GM21786 (cell line): Measurements from ENCODE around the gene ZSCAN5B.
"Not testable (repeated sequence)": the region's sequence is repeated elsewhere in the genome, so short reads cannot be mapped to it uniquely, and the experiment has no call there.

Experiments used
- ATAC-seq: cut with Tn5 transposase; IDR thresholded peaks from one replicate; pipeline ENCODE4 v1.9.1; 2021; ENCODE audit not compliant: unreplicated experiment

The ZSCAN5B gene

DNA sequence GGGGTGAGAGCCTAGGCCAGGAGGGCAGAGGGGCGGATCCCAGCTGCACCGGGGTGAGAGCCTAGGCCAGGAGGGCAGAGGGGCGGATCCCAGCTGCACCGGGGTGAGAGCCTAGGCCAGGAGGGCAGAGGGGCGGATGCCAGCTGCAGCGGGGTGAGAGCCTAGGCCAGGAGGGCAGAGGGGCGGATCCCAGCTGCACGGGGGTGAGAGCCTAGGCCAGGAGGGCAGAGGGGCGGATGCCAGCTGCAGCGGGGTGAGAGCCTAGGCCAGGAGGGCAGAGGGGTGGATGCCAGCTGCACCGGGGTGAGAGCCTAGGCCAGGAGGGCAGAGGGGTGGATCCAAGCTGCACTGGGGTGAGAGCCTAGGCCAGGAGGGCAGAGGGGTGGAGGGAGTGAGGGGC, 21.3 kb downstream of the ZSCAN5B start:
- not testable (repeated sequence) for ATAC-seq

DNA sequence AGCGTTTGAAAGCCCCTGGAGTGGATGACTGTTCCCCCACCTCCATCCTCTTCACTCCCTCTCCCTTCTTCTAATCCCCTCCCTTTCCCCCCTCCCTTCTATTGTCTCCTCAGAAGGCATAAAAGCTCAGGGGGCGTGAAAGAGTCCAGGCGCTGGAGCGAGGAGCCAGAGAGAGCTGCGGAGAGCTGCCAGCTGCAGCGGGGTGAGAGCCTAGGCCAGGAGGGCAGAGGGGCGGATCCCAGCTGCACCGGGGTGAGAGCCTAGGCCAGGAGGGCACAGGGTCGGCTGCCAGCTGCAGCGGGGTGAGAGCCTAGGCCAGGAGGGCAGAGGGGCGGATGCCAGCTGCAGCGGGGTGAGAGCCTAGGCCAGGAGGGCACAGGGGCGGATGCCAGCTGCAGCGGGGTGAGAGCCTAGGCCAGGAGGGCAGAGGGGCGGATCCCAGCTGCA, 21.7 kb downstream of the ZSCAN5B start, which contains the start of gene GALP:
Gene GALP, plus strand, starts transcription at position 148 of the 447 bp plus-strand sequence. CDS start 1,101 bp downstream, outside the sequence.
- ATAC-seq = not testable (repeated sequence)

DNA sequence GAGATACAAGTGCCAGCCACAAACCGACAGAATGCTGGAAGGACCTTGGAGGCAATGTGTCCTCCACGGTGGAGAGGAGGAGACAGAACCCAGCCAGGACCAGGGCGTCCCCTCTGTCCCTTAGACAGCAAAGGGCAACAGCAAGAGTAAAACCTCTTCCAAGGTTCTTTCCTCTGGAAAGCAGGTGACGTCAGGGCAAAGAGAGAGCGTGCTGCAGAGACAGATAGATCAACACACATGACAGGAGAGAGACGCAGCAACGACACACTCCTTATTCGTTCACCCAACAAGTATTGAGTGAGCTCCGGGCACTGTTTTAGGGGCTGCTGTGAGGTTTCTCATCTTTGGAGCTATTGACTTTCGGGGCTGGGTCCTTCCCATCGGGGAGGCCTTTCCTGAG, 23.0 kb downstream of the ZSCAN5B start:
- no peak for ATAC-seq

DNA sequence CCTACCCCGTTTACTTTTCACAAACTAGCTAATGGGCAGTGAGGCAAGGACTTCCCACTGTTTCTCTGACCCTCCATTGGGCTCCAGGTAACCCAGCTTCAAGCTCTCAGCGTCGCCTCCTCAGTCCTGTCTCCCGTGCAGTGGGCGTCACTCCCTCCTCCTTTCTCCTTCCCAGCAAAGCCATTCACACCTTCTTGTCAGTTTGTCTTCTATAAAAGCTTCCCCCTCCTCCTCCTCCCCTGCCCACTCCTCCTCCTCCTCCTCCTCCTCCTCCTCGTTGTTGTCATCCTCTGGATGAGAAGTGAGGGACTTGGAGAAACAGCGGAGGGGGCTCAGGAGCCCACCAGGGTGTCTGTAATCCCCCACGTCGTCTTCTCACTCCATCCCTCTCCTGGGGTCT, 23.5 kb downstream of the ZSCAN5B start:
- ATAC-seq = no peak

DNA sequence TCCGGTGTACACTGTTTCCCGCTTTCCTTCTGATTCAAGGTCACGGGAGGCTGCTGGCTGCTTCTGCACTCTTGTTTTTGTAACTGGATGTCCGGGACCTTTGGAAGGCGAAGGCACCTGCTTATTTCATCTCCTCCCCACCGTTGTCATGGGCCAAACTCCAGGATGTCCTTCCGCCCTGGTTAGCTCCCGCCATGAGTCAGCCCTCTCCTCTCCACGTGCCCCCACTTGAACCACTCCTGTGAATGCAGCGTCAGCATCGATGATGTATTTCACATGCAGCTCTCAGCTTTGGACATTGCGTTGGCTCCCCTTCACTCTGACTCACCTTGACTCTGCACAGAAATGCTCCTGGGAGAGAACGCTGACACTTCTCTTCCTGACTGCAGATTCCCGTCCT, 27.3 kb downstream of the ZSCAN5B start:
- no peak for ATAC-seq

DNA sequence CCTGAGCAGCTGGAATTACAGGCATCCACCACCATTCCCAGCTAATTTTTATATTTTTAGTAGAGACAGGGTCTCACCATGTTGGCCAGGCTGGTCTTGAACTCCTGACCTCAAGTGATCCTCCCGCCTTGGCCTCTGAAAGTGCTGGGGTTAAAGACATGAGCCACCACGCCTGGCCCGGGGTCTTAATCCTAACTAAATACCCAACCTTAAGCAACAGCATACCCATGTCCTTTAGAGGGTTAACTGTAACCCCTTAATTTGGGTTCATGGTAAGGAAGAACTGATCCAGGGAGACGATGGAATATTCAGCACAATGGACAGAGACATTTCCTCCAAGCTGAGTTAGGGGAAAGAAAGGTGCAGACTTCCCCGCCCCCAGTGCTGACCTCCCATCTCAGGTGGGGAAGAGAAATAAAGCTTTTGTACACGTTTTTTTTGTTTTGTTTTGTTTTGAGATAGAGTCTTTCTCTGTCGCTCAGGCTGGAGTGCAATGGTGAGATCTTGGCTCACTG, 30.5 kb downstream of the ZSCAN5B start:
- ATAC-seq = no peak

DNA sequence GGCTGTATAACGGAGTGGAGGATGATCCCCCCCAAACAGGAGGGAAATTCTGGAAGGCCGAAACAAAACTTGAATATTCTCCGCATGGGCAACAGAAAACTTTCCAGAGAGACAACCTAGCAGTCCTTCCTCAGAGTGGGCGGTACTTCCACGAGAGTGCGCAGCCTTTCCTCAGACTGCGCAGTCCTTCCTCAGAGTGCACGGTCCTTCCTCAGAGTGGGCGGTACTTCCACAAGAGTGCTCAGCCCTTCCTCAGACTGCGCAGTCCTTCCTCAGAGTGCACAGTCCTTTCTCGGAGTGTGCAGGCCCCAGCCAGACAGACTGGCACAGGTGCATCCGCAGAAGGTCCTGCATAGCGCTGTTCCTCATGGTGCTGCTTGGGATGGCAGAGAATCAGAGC, 34.5 kb downstream of the ZSCAN5B start:
- no peak for ATAC-seq

DNA sequence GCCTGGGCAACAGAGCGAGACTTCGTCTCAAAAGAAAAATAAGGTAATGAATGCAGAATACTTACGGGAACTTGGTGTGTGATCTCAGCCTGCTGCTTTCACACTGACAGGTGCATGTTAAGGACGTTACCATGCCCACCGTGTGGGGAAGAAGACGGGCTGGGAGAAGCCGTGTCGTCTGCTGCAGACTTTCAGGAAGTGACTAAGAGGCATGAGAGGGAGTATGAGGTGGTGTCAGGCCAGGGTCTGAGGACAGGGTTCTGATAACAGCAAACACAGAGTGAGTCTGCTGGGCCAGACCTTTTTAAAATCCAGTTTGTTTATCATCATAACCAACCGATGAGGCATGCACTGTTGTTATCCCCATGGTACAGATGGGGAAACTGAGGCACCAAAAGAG, 35.3 kb downstream of the ZSCAN5B start:
- ATAC-seq = no peak

DNA sequence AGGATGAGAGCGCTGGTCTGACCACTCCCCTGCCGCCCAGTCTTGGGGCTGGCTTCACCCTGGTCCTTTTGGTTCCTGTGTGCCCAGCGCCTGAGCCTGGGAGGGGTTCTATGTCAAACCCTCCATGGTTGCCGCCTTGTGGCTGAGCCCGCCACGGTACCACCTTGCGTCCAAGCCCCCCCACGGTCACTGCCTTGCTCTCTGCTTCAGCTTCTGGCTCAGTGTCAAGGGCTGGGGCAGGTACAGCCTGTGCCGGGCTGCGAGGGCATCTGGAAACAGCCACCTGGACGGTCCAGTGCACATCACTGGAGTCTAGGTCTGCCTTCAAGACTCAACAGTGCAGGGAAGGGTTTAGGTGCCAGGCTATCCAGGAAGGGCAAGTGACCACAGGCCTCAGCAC, 36.0 kb downstream of the ZSCAN5B start:
- ATAC-seq = no peak

DNA sequence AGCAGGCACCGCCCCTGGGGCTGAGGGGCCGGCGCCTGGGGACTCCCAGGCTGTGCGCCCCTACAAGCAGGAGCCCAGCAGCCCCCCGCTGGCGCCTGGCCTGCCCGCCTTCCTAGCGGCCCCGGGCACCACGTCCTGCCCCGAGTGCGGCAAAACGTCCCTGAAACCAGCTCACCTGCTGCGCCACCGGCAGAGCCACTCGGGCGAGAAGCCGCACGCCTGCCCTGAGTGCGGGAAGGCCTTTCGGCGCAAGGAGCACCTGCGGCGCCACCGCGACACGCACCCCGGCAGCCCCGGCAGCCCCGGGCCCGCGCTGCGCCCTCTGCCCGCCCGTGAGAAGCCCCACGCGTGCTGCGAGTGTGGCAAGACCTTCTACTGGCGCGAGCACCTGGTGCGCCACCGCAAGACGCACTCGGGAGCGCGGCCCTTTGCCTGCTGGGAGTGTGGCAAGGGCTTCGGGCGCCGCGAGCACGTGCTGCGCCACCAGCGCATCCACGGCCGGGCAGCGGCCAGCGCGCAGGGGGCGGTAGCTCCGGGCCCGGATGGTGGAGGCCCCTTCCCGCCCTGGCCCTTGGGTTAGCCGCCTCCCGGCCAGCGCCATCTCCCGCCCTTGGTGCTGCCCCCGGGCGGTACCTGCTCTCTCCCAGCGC, 37.8 kb downstream of the ZSCAN5B start:
- no peak for ATAC-seq

DNA sequence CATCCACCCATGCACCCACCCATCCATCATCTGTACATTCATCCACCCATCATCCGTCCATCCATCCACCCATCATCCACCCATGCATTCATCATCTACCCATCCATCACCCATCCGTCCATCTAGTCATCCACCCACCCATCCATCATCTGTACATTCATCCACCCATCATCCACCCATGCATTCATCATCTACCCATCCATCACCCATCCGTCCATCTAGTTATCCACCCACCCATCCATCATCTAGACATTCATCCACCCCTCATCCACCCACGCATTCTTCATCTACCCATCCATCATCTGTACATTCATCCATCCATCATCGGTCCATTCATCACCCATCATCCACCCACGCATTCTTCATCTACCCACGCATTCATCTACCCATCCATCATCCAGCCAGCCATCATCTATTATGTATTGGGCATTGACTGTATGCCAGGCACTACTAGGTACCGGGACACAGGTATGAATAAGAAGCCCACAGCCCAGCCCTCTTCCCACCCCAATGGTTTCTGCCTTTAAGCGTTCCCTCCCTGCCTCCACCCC, 38.5 kb downstream of the ZSCAN5B start:
- ATAC-seq = no peak

DNA sequence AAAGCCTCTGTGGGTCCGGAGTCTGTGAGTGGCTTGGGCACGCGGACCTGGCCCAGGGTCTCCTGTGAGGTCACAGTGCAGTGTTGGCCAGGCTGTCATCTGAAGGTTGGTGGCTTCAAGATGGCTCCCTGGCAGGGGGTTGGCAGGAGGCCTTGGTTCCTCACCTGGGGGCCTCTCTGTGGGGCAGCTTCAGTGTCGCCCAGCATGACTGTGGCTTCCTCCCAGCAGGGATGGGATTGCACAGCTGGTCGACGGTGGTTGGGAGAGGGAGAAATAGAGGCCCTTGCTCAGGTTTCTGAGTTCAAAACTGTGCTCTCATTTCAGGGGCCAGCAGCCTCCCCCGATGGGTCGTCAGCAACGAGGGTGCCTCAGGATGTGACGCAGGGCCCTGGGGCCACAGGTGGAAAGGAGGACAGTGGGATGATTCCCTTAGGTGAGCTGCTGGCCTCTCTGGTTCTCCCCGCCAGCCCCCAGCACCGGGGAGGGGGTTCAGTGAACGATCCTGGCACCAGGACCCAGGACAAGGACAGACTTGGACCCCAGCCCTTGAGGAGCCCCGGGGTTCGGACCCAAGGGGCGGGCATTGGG, 39.3 kb downstream of the ZSCAN5B start:
- no peak for ATAC-seq

DNA sequence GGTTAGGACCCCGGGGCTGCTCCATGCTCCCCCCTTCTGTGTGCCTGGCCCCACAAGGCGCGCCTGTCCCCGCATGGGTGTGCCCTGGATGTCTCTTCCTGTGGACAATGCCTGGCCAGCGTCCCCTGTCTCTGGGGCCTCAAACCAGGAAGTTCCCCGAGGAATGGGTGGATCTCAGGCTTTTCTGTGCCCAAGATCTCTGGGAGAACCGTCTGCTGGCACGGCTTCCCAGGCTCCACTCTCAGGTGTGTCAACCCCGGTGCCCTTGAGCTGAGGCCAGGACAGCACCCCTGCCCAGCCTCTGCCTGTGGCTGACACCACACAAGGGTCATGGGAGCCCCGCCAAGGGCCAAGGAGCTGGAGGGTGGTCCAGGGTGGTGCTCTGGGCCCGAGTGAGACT, 40.8 kb downstream of the ZSCAN5B start:
- ATAC-seq = no peak

DNA sequence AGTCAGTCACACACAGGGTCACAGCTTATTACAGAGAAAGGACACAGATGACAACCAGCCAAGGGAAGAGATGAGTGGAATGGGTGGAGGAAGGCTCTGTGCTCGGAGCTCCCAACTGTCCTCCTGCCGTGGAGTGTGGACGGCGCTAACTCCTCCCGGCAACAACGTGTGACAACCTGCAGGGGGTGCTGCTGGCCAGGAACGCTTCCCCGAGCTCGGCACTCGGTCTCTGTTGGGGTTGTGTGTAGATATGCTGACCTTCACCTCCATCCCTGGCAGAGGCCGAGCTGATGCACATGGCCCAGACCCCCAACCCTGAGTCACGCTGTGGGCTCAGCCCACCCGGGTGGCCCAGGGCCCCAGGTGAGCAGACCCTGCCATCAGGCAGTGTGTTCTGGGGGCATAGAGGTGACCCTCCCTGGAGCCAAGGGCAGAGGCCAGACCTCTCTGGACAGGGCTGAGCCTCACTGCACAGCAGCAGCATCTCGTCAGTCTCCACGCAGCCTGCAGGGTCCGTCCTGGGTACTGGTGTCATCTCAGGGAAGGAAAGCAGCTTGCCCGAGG, 42.4 kb downstream of the ZSCAN5B start:
- no peak for ATAC-seq

DNA sequence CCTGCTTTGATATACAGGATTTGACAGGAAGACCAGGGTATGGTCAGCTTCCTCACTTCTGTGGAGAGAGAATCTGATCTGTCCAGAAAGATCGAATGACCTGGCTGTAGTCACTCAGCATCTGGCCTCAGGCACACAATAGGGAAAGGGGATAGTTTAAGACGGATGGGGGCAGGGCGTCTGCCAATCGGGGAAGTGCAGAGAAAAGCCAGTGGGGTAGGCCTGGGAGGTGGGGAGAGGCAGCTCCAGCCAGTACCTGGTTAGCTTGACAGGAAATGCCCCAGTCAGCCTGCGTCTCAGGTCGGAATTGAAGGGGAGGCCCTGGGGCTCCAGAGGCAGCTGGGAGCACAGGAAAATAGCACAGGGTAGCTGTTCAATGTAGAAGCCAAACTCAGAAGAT, 44.1 kb downstream of the ZSCAN5B start:
- no peak for ATAC-seq

DNA sequence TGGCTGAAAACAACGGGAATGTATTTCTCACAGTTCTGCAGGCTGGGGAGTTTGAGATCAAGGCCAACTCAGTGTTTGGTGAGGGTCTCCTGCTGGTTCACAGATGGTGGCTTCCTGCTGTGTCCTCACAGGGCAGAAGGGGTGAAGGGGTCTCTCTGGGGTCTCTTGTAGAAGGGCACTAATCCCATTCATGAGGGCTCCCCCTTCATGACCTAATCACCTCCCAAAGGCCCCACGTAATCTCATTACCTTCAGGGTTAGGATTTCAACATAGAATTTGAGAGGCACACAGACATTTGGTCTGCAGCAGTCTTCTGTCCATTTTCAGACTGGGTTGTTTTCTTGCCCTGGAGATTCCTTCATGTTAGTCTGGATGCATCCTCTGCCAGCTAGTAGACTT, 44.9 kb downstream of the ZSCAN5B start:
- ATAC-seq = no peak

DNA sequence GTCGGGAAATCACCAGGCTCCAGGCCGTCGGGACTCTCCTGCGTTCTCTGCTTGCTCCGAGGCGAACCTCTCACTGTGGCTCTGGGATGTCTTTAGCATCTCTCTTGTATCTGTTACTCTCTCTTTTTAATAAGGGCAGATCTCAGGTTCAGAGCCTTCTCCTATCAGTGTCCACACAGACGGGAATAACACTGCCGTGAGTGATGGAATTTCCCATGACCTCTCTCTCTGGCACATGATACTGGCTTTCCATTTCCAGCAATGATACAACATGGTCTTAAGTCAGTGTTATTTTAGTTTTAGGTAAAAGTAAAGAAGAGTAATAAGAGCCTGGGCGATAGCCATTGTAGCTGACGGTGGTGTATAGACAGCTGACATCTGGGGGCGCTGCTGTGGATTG, 47.2 kb downstream of the ZSCAN5B start:
- no peak for ATAC-seq

DNA sequence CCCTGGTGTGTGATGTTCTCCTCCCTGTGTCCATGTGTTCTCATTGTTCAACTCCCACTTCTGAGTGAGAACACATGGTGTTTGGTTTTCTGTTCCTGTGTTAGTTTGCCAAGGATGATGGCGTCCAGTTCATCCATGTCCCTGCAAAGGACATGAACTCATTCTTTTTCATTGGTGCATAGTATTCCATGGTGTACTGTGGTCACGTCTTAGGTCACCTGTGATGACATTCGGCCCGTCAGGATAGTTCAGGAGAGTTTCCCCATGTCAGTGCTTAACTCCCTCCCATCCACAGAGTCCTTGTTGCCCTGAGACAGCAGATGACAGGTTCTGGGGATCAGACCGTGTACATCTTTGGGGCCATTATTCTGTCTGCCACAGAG, 47.9 kb downstream of the ZSCAN5B start:
- no peak for ATAC-seq

DNA sequence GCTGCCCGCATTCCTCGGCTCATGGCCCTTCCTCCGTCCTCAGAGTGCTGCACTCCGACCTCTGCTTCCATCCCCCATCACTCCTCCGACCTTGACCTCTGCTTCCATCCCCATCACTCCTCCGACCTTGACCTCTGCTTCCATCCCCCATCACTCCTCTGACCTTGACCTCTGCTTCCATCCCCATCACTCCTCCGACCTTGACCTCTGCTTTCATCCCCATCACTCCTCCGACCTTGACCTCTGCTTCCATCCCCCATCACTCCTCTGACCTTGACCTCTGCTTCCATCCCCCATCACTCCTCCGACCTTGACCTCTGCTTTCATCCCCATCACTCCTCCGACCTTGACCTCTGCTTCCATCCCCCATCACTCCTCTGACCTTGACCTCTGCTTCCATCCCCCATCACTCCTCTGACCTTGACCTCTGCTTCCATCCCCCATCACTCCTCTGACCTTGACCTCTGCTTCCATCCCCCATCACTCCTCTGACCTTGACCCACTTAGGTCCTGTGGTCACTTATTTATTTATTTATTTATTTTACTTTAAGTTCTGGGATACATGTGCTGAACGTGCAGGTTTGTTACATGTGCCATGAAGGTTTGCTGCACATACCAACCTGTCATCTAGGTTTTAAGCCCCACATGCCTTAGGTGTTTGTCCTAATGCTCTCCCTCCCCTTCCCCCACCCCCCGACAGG, 48.5 kb downstream of the ZSCAN5B start:
- ATAC-seq = not testable (repeated sequence)

DNA sequence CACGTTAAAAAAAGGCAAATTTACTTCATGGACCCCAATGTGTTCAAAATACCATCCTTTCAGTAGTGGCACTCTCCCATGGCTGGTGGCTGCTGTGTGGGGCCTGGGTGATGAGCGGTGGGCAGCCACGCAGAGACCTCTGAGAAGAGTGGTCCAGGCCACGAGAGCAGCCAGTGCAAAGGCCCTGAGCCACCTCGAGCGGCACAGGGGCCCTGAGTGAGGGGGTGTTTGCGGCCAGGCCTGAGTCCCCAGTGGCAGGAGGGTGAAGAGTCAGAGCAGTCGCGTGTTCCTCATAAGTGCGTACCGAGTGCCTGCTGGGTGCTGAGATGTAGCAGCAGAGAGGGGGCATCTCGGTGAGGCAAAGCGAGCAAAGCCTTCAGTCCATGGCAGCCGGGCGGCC, 49.5 kb downstream of the ZSCAN5B start:
- no peak for ATAC-seq

DNA sequence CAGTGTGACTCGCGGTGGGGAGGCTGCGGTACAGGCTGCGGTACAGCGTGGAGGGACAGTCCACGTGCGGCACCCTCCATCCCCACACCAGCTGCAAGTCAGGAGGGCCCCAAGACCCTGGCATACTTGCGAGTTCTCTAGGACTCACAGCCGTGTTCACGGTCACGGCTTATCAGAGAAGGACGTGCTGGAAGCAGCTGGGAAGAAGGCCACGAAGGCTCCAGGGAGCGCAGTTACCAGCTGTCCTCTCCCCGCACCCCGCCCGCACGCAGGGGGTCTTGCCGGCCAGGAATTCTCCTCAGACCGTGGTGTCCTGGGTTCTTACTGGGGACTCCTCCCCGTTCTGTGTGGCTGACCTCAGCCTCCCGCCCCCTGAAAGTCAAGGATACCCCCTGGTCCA, 50.3 kb downstream of the ZSCAN5B start:
- ATAC-seq = no peak

DNA sequence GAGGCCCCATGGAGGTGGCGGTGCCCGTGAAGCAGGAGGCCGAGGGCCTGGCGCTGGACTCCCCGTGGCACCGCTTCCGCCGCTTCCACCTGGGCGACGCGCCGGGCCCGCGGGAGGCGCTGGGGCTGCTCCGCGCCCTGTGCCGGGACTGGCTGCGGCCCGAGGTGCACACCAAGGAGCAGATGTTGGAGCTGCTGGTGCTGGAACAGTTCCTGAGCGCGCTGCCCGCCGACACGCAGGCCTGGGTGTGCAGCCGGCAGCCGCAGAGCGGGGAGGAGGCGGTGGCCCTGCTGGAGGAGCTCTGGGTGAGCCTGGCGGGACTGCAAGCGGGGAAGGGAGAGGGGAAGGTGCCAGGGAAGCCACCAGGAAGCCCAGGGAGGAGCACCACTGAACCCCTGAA, 50.7 kb downstream of the ZSCAN5B start:
- no peak for ATAC-seq
